Measurements from ENCODE around the gene PPT2.

PPT2 gene

DNA sequence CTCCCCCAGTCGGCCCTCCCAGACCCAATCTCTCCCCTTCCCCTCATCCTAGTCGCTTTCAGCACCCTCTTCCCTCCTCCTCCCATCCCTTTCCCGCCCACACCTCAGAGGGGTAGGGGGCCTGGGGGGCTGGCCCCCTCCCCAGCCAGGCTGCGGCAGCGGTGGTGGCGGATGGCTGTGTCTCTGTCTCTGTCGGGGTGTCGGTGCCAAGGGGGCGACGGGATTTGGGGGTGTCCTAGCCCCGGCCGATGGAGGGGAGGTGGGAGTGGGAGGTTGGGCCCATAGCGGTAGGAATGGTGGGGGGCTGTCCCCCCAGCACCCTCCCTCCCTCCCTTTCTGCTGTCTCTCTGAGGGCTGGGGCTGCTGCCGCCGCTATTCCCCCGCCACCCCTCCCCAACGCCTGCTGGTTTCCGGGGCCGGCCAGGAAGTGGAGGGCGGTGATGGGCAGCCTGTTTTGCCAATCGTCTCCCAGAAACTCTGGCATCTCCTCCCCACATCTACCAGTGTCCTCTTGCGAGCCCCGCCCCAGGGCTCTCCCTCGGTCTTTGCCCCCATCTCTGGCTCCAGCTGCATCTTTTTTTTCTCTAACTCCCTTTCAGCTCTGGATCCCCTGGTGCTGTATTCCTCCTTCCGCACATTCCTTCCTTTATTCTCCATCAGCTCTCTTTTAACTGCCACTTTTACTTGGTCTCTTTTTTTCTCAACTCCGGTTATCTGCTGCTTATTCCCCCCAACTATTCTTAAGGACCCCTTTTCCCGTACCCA is 22.0 kb downstream of the PPT2 start, which contains the start of gene AGPAT1:
Gene AGPAT1, minus strand, starts transcription at position 374 of the 765 bp plus-strand sequence. CDS start 4,588 bp downstream, outside the sequence.
- H3K4me1 ChIP-seq (ENCODE audit: low read length): peaks cover 21% of the 10 kb centered on the region

DNA sequence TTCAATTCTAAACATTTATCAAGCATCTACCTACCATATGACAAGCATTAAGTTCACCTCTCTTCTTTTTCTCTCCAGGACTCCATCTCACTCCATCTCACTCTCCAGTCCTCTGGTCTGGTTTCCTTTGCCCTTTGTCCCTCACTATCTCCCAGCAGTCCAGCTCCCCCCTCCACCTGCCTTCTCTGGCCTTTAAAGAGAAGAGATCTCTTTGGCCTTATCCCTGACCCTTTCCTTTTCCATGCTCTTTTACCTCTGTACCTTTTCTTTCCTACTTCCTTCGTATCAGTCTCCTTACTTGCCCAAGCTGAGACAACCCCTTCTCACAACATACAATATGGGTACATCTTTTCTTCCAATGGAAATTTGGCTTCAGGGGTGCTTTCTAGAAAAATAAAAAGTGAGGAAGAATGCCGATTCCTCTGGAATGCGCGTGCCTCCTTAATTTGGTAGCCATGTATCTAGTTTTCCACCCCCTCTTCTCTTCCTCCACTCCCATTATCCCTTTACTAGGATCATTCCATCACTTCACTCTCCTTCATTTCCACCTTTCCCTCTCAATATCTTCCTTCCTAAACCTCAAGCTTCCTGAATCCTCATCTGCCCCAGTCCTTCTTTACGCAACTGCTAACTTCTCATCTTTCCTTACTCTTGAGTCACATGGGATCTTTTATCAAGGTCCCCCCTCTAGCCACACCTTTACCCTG is 22.7 kb downstream of the PPT2 start:
- no peaks in the 10 kb centered on the region for H3K36me3 ChIP-seq (replicated peaks; ENCODE audit: insufficient read depth, low read length)
- H3K9me3 ChIP-seq (replicated peaks; ENCODE audit: insufficient read depth, low read length): no peaks in the 10 kb centered on the region
- peaks cover 17% of the 10 kb centered on the region for H3K79me2 ChIP-seq (ENCODE audit: low read length)
- peaks cover 19% of the 10 kb centered on the region for H3F3A ChIP-seq (ENCODE audit: insufficient read depth, low read length)
- no peak for DNase-seq
- H3K4me1 ChIP-seq (ENCODE audit: low read length): peaks cover 21% of the 10 kb centered on the region
- H3K27me3 ChIP-seq (replicated peaks; ENCODE audit: insufficient read depth, low read length): no peaks in the 10 kb centered on the region
- peak overlapping the region; percentile 79 for H2AFZ ChIP-seq (ENCODE audit: low read length)
- peak overlapping the region; percentile 70; the same call in 1 of the 2 replicates for H3K9ac ChIP-seq (ENCODE audit: low read length)
- no peaks in the 10 kb centered on the region for H3K9me2 ChIP-seq (replicated peaks; ENCODE audit: insufficient read depth, low read length)
- TF ChIP-seq, protein P1, sequence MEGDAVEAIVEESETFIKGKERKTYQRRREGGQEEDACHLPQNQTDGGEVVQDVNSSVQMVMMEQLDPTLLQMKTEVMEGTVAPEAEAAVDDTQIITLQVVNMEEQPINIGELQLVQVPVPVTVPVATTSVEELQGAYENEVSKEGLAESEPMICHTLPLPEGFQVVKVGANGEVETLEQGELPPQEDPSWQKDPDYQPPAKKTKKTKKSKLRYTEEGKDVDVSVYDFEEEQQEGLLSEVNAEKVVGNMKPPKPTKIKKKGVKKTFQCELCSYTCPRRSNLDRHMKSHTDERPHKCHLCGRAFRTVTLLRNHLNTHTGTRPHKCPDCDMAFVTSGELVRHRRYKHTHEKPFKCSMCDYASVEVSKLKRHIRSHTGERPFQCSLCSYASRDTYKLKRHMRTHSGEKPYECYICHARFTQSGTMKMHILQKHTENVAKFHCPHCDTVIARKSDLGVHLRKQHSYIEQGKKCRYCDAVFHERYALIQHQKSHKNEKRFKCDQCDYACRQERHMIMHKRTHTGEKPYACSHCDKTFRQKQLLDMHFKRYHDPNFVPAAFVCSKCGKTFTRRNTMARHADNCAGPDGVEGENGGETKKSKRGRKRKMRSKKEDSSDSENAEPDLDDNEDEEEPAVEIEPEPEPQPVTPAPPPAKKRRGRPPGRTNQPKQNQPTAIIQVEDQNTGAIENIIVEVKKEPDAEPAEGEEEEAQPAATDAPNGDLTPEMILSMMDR (IDR thresholded peaks at IDR 0.05; ENCODE audit: low read length): no peak
- TF ChIP-seq EZH2phosphoT487 (IDR thresholded peaks at IDR 0.05; ENCODE audit: low read length): no peak
- TF ChIP-seq EZH2 (optimal IDR thresholded peaks at IDR 0.05; ENCODE audit: low read depth, low read length): no peak
- no peaks in the 10 kb centered on the region for H4K20me1 ChIP-seq (ENCODE audit: insufficient read depth, low read length)
- H3K27ac ChIP-seq (ENCODE audit: low read length): peak overlapping the region; percentile 96; the same call in 1 of the 2 replicates
- peak overlapping the region; percentile 97 for H3K4me2 ChIP-seq (ENCODE audit: low read depth, low read length)
- H3K4me3 ChIP-seq (ENCODE audit: low read length): peak overlapping the region; percentile 82

More for the DNA sequence above, 22.0 kb downstream of the PPT2 start, which contains the start of gene AGPAT1:
- Histone ChIP-seq H3F3A (ENCODE audit: insufficient read depth, low read length) (peaks cover 19% of the 10 kb centered on the region), H3K9ac (ENCODE audit: low read length) (peak within 1 kb of the TSS; percentile 83), H2AFZ (ENCODE audit: low read length) (peak within 1 kb of the TSS; percentile 96), H3K4me3 (ENCODE audit: low read length) (peak within 1 kb of the TSS; percentile 90), H3K27ac (ENCODE audit: low read length) (peak within 1 kb of the TSS; percentile 96; the same call in 1 of the 2 replicates), H4K20me1 (ENCODE audit: insufficient read depth, low read length) (no peaks in the 10 kb centered on the region), H3K36me3 (replicated peaks; ENCODE audit: insufficient read depth, low read length) (no peaks in the 10 kb centered on the region), H3K4me2 (ENCODE audit: low read depth, low read length) (peak within 1 kb of the TSS; percentile 97), H3K9me3 (replicated peaks; ENCODE audit: insufficient read depth, low read length) (no peaks in the 10 kb centered on the region), H3K27me3 (replicated peaks; ENCODE audit: insufficient read depth, low read length) (no peaks in the 10 kb centered on the region), H3K79me2 (ENCODE audit: low read length) (peaks cover 17% of the 10 kb centered on the region), H3K9me2 (replicated peaks; ENCODE audit: insufficient read depth, low read length) (no peaks in the 10 kb centered on the region)
- TF ChIP-seq, protein P1 (IDR thresholded peaks at IDR 0.05; ENCODE audit: low read length): no peak
- TF ChIP-seq EZH2 (optimal IDR thresholded peaks at IDR 0.05; ENCODE audit: low read depth, low read length) (no peak), EZH2phosphoT487 (IDR thresholded peaks at IDR 0.05; ENCODE audit: low read length) (no peak)
- DNase-seq: peak; percentile 92

DNA sequence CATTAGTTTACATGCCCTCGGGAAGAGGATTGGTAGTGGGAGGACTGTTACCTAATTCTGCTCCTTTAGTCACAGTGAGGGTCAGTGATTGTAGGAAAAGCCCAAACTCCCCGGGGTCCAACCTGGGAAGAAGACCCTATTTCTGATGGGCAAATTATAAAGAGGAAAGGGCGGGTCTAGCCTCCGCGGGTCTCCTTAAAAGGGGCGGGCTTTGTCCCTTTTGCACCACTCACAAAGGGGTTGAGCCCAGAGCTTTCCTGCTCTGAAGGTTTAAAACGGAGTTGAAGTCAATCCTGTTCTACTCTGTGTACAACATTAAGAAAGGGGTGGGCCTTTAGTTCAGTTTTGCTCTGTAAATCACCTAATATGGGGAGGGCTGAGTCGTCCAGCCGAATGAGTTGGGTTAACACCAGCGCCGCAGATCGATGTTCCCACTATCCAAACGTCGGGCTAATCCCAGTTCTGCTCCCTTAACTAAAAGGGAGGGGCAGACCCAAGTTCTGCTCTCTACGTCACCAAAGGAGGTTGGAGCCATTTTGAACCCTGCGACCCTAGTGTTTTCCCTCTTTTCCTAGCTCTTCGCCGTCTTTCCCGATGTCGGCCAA is 23.3 kb downstream of the PPT2 start:
- H3F3A ChIP-seq (ENCODE audit: insufficient read depth, low read length): peaks cover 19% of the 10 kb centered on the region
- H3K9ac ChIP-seq (ENCODE audit: low read length): peak overlapping the region; percentile 70
- no peaks in the 10 kb centered on the region for H3K36me3 ChIP-seq (replicated peaks; ENCODE audit: insufficient read depth, low read length)
- peak overlapping the region; percentile 97 for H3K4me2 ChIP-seq (ENCODE audit: low read depth, low read length)
- DNase-seq: peak; percentile 53
- no peaks in the 10 kb centered on the region for H3K9me3 ChIP-seq (replicated peaks; ENCODE audit: insufficient read depth, low read length)
- no peaks in the 10 kb centered on the region for H3K9me2 ChIP-seq (replicated peaks; ENCODE audit: insufficient read depth, low read length)
- H3K27ac ChIP-seq (ENCODE audit: low read length): peak overlapping the region; percentile 96
- no peaks in the 10 kb centered on the region for H4K20me1 ChIP-seq (ENCODE audit: insufficient read depth, low read length)
- peak overlapping the region; percentile 79 for H2AFZ ChIP-seq (ENCODE audit: low read length)
- H3K79me2 ChIP-seq (ENCODE audit: low read length): peaks cover 17% of the 10 kb centered on the region
- peak overlapping the region; percentile 82 for H3K4me3 ChIP-seq (ENCODE audit: low read length)
- H3K27me3 ChIP-seq (replicated peaks; ENCODE audit: insufficient read depth, low read length): no peaks in the 10 kb centered on the region
- TF ChIP-seq EZH2 (optimal IDR thresholded peaks at IDR 0.05; ENCODE audit: low read depth, low read length) (no peak), EZH2phosphoT487 (IDR thresholded peaks at IDR 0.05; ENCODE audit: low read length) (no peak)
- TF ChIP-seq, protein P1 (IDR thresholded peaks at IDR 0.05; ENCODE audit: low read length): no peak
- peaks cover 21% of the 10 kb centered on the region for H3K4me1 ChIP-seq (ENCODE audit: low read length)
